ENCODE results near the gene POGLUT2.
A peak's percentile ranks its signal among the peaks of the same experiment; 100 is the strongest.

Gene POGLUT2

DNA sequence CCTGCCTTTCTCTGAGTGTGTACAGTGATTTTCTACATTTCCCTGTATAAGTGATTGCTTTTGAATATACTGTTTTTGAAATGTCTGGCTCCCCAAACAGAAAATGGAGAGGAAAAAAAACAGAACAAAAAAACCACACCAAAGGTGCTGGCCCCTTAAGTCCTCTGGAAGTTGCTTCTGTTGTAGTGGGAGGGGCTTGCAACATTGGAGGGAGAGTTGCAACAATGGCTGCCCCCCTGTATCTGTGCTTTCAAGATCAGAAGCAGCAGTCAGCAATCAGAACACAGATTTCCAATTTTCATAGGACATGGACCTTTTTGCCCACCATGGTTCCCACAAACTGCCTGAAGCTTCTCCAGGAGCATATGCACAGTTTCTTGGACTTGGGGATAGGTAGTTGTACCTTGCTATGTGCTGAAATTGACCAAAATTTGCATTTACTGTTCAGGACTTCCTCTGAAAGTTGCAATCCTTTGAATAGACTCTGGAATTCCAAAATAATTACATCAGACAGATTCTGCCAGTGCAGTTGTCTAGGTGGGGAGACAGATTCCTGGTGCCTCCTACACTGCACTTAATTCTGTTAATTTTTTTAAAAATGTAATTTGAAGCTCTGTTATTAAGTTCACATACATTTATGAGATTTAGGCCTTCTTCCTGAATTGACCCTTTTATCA lies 14.0 kb upstream of the POGLUT2 start:
- H3K4me3 ChIP-seq (ENCODE audit: low read depth, low read length) = no peak overlapping the region
- TF ChIP-seq, protein P1, sequence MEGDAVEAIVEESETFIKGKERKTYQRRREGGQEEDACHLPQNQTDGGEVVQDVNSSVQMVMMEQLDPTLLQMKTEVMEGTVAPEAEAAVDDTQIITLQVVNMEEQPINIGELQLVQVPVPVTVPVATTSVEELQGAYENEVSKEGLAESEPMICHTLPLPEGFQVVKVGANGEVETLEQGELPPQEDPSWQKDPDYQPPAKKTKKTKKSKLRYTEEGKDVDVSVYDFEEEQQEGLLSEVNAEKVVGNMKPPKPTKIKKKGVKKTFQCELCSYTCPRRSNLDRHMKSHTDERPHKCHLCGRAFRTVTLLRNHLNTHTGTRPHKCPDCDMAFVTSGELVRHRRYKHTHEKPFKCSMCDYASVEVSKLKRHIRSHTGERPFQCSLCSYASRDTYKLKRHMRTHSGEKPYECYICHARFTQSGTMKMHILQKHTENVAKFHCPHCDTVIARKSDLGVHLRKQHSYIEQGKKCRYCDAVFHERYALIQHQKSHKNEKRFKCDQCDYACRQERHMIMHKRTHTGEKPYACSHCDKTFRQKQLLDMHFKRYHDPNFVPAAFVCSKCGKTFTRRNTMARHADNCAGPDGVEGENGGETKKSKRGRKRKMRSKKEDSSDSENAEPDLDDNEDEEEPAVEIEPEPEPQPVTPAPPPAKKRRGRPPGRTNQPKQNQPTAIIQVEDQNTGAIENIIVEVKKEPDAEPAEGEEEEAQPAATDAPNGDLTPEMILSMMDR (IDR thresholded peaks at IDR 0.05; ENCODE audit: low read depth, low read length) = no peak
- in situ Hi-C loops (cut with HindIII; ENCODE audit: low sequenced_read_pairs) = no loop called here
- DNase-seq (ENCODE audit: low read depth, low spot score) = peak; percentile 32

DNA sequence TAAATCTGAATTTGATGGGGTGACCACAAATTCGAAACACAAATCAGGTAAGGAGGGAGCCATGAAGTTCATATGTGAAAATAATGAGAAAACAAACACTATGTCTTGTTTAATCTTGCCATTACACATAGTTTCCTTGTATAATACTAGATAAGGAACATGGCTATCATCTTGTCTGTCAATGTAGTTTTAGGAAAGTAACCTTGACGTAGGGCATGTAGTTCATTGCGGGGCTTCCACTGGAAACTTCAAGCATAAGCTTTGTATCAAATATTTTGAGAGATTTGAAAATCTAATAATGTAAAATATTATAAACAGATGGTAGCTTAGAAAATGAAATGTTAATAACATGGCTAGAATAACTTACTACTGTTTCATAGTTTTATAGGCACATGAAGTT lies 8.9 kb upstream of the POGLUT2 start:
- TF ChIP-seq, protein P1 (IDR thresholded peaks at IDR 0.05; ENCODE audit: low read depth, low read length) = no peak
- H3K4me3 ChIP-seq (ENCODE audit: low read depth, low read length) = no peak overlapping the region
- no peak for DNase-seq (ENCODE audit: low read depth, low spot score)
- in situ Hi-C loops (cut with HindIII; ENCODE audit: low sequenced_read_pairs) = no loop called here

DNA sequence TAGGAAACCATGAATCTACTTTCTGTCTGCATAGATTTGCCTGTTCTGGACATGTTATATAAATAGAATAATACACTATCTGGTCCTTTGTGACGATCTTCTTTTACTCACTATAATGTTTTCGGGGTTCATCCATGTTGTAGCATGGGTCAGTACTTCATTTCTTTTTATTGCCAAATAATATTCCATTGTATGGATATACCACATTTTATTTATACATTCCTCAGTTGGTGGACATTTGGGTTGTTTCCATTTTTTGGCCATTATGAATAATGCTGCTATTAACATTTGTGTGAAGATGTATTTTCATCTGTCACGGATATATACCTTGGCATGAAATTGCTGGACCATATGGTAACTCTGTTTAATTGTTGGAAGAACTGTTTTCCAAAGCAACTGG lies 6.9 kb upstream of the POGLUT2 start:
- TF ChIP-seq, protein P1 (IDR thresholded peaks at IDR 0.05; ENCODE audit: low read depth, low read length) = no peak
- H3K4me3 ChIP-seq (ENCODE audit: low read depth, low read length) = no peak overlapping the region
- in situ Hi-C loops (cut with HindIII; ENCODE audit: low sequenced_read_pairs) = no loop called here
- DNase-seq (ENCODE audit: low read depth, low spot score) = no peak

DNA sequence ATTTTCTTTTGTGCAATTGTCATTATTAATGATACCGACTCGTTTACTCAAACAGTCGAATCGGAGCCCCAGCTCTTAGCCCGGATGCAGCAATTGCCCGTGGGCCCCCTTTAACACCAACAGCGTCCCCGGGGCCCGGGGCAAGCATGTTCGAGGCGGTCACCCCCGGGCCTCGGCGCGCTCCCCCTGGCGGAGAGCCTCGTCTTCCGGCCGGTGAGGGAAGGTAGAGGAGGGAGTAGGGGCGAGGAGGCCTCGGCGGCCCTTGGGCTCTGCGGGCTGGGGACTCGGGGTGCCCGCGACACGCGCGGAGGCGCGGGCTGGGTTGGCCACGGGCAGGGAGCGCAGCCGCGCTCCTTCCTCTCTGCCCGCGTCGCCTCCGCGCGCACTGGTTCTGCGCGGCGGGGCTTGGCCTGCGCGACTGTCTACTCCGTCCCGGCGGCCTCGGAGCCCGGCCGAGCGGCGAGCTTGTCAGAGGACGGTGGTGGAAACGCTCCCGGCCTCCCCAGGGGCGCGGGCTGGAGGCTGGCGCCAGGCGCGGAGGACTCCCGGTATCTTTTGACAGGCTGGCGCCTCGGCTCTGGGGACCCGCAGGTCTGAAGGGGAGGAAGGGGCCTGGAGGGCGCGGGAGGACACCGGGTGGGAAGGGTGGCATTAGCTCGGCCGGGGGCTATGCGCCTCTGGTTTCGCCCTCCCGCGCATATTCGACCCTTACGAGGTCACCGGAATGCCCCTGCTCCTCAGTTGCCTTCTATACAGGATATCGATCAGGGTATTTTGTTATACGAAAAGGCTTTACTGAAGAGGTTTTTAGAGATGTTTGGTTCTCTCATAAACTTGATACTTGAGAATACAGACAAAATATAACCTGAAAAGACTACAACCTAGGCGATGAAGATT lies 1.6 kb upstream of the POGLUT2 start:
- peak overlapping the region; percentile 89 for H3K4me3 ChIP-seq (ENCODE audit: low read depth, low read length)
- in situ Hi-C loops (cut with HindIII; ENCODE audit: low sequenced_read_pairs) = no loop called here
- DNase-seq (ENCODE audit: low read depth, low spot score) = peak; percentile 81
- TF ChIP-seq, protein P1 (IDR thresholded peaks at IDR 0.05; ENCODE audit: low read depth, low read length) = peak; percentile 85

DNA sequence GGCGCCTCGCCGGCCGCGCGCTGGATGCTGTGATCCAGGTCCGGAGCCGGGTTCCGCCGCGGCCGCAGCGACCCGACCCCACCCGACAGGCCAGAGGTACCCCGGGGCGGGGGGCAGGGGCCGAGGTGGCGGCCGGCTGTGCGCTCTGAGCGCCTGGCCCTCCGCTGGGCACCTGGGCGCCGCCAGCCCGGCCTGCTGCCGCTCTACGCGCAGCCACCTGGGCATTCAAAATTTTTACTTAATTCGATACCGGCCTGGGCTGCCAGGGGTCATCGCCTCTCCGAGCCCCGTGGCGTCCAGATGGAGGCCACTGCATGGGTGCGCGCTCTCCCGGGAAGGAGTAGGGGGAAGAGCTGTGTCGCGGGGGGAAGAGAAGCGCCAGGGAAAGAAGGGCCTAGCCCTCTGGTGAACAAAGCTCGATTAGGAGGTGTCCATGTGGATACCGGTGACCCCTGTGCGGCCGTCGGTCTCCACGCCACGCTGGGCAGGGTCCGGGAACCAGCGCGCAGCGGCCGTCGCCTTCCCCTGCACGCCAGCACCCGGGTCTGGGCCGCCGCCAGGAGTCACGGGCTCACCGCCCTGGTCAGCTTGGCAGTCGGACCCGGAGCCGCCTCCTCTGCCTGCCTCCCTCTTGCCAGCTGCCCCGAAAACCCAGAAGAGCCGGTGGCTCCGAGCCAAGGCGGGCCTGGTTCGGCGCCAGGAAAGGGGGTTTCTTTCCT lies 809 bp upstream of the POGLUT2 start:
- TF ChIP-seq, protein P1 (IDR thresholded peaks at IDR 0.05; ENCODE audit: low read depth, low read length) = no peak
- H3K4me3 ChIP-seq (ENCODE audit: low read depth, low read length) = peak overlapping the region; percentile 89
- in situ Hi-C loops (cut with HindIII; ENCODE audit: low sequenced_read_pairs) = no loop called here
- DNase-seq (ENCODE audit: low read depth, low spot score) = peak; percentile 21

DNA sequence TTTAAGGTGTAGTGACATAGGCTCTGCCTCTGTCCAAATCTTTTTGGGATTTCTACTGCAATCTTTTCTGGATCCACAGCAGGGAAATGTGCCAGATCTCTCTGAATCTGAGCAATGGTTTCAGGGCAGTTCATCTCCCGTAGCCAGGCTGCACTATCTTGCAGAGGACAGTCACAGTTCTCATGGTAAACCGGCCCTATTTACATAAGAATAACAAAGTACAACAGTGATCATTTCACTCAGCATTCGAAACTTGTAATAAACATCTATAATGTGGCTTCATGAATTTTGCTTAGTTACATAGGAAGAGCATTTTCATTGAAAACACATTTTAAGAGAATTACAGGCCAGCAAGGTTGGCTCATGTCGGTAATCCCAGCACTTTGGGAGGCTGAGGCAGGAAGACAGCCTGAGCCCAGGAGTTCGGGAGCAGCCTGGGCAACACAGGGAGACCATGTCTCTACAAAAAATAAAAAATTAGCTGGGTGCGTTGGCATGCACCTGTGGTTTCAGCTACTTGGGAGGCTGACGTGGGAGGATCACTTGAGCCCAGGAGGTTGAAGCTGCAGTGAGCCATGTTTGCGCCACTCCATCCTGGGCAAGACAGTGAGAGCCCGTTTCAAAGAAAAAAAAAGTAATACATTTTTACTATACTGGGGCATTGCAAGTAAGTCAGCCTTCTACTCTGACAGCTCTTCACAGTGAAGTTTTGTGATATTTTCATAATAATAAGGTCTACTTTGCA lies 5.0 kb downstream of the POGLUT2 start:
- DNase-seq (ENCODE audit: low read depth, low spot score) = no peak
- in situ Hi-C loops (cut with HindIII; ENCODE audit: low sequenced_read_pairs) = no loop called here
- TF ChIP-seq, protein P1 (IDR thresholded peaks at IDR 0.05; ENCODE audit: low read depth, low read length) = no peak
- H3K4me3 ChIP-seq (ENCODE audit: low read depth, low read length) = no peak overlapping the region

All from astrocyte of the spinal cord (primary cell).